GM19035 (cell line): ENCODE data around the gene ZNF615.
"Not testable (repeated sequence)": the region's sequence is repeated elsewhere in the genome, so short reads cannot be mapped to it uniquely, and the experiment has no call there.

Experiments
- ATAC-seq: cut with Tn5 transposase; IDR thresholded peaks from one replicate; pipeline ENCODE4 v1.9.1; 2021; ENCODE audit not compliant: unreplicated experiment

Gene ZNF615

DNA sequence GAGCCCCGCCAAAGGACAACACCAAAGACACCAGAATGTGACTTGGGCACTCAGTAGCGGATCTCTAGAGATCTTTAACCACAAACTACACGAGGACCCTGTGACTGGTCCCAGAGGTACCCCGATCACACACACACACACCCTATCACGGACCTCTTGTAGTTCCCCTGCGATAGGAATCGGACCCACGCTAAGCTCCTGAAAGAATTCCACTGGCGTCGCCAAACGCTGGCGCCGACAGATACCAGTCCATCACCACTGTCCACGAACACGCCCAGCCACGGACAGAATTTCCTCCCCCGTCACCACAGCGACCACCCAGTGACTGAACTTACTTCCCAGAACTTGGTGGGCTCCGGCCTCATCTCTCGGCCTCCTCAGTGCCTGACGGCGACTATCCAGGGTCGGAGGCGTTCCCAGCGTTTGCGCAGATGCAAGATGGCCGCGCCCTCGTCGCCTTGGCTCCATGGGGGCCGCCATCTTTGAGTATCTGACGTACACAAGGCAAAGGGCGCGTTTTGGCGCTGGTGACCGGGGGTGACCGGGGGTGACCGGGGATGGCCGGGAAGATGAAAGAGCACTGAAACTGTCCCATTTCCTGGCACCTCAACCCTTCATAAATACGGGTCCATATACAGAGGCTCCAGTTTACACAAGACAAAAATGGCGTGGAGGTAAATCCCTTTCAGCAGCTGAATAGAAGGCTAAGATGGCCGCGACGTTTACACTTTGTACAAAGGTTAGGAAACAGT, at the start of gene ZNF615:
ZNF615 (minus strand) TSS at position 406 of the 752 bp plus-strand sequence. CDS start 4,500 bp downstream, outside the sequence.
- peak; percentile 96 for ATAC-seq

DNA sequence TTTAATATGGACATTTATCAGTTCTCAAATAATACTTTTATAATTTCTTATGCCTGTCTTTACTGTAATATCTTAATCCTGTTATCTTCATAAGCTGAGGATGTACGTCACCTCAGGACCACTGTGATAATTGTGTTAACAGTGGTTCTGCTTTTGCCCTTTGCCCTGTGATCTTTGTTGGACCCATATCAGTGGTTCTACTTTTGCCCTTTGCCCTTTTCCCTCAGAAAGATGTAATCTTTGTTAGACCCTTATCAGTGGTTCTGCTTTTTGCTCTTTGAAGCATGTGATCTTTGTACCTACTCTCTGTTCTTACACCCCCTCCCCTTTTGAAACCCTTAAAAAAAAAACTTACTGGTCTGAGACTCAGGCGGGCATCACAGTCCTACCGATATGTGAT, 48.5 kb upstream of the ZNF615 start:
- ATAC-seq, result not testable (repeated sequence)

DNA sequence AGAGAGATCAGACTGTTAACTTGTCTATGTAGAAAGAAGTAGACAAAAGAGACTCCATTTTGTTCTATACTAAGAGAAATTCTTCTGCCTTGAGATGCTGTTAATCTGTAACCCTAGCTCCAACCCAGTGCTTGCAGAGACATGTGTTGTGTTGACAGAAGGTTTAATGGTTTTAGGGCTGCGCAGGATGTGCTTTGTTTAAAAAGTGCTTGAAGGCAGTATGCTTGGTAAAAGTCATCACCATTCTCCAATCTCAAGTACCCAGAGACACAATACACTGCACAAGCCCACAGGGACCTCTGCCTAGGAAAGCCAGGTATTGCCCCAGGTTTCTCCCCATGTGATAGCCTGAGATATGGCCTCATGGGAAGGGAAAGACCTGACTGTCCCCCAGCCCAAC, 43.7 kb upstream of the ZNF615 start:
- ATAC-seq, result not testable (repeated sequence)

DNA sequence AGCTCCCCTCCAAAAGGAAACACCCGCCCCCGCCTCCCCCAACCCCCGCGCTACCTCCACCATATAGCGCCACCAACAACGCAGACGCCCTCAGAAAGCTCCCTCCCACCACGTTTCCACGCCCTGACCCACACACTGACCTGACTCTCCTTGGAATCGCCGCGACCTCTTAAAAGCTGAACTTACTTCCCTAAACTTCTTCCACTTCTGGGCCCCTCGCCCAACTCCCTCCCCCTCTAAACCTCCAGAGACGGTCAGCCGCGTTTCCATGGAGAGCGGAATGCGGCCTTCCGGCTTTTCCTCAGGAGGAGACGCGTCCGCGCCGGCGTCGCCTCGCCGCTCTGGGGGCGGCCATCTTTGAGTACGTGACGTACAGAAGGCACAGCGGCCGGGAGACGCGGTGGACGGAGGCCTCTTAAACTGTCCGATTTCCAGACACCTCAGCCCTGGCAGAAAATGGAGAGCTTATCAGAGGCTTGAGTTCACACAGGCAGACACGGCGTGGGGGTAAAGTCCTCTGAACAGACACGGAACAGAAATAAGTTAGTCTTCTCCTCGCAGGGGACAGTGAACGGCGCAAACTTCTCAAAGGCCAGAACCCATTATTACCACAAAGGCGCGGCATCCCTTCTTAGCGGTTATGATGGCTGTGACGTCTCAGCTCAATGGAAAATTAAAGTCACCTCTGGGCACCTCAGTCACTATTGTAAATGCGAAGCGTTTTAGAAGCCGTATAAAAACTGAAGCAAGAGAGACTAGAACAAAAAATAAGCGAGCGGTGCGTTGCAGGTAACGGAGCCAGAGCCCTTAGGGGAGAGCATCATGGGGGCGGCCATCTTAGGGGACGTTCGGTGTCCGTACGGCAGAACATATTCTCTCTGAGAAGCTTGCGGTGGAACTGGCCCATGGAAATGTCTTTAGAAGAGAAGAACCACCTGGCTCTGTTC, 40.8 kb upstream of the ZNF615 start, which contains the start of gene ZNF432:
ZNF432 (minus strand) TSS at position 284 of the 947 bp plus-strand sequence. CDS start 1,970 bp downstream, outside the sequence.
- ATAC-seq, result peak; percentile 87

DNA sequence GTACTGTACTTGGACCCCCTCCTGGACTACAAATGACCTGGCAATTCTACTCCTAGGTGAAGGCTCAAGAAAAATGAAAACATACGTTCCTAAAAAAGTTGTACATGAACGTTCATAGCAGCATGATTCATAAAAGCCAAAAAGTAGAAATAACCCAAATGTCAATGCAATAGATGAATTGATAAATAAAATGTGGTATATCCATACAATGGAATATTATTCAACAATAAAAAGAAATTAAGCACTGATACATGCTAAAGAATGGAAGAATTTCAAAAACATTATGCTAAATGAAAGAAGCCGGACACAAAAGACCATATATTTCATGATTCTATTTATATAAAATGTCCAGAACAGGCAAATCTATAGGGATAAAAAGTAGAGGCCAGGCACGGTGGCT, 31.2 kb upstream of the ZNF615 start:
- ATAC-seq, result no peak

DNA sequence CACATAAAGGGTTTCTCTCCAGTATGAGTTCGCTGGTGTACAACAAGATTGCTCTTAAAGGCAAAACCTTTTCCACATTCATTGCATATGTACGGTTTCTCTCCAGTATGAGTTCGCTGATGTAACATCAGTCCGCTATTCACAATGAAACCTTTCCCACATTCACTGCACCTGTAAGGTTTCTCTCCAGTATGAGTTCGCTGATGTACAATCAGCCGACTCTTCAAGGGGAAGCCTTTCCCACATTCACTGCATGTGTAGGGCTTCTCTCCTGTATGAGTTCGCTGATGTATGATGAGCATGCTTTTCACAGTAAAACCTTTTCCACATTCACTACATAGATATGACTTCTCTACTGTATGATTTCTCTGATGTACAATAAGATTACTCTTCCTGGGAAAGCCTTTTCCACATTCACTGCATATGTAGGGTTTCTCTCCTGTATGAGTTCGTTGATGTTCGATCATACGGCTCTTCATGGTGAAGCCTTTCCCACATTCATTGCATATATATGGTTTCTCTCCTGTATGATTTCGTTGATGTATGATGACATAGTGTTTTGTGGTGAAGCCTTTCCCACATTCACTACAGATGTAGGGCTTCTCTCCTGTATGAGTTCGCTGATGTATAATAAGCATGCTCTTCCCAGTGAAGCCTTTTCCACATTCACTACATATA, 26.2 kb upstream of the ZNF615 start:
- ATAC-seq, result no peak

DNA sequence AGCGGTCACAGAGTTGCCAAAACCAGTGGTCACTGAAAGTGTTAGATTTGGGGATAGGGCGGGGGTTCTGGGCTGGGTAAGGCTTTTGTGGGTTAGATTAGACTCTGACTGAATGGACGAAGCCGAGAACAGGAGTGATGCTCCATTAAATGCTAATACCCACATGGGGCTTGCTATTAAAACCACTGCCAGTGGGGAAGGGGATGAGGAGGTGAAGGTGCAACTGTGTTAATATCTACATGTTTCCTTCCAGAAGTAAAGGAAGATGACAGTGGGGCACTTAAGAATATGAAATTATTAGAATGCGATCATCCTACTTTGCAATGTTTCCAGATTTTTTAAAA, 20.7 kb upstream of the ZNF615 start:
- ATAC-seq, result peak; percentile 10

DNA sequence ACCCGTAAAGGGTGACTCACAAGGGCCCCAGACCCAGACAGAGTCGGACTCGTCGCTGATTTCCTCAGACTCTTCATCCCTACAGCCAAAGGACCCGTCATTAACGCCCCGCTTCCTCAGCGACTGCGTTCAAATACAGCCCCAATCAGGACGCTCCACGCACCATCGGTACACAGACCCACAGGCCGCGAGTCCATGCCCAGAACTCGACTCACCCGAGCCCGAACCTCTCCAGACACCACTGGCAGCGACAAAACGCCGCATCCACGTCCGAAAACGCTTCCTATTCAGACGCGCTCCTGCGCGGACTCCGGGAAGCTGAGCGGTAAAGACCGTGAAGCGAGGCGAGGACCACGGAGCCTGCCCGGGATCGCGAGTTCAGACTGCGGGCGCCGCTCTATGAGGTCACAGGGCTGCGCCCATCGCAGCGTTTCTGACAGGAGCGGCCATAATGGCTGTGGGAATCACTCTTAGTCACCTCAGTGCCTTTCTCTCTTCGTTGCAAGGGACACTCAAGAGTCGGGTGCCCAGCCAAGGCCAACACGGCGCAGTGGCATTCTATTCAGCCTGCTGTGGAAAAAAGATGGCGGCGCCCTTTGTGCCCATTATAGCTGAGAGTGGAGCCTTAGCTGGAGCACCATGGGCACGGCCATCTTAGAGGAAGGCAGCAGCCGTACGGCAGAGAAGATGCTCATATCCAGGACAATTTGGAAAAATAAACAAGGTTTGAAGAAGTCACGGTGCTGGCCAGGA, 20.2 kb upstream of the ZNF615 start, which contains the start of gene ZNF614:
ZNF614 (minus strand) TSS at position 353 of the 753 bp plus-strand sequence. CDS start 2,634 bp downstream, outside the sequence.
- ATAC-seq, result peak; percentile 93

DNA sequence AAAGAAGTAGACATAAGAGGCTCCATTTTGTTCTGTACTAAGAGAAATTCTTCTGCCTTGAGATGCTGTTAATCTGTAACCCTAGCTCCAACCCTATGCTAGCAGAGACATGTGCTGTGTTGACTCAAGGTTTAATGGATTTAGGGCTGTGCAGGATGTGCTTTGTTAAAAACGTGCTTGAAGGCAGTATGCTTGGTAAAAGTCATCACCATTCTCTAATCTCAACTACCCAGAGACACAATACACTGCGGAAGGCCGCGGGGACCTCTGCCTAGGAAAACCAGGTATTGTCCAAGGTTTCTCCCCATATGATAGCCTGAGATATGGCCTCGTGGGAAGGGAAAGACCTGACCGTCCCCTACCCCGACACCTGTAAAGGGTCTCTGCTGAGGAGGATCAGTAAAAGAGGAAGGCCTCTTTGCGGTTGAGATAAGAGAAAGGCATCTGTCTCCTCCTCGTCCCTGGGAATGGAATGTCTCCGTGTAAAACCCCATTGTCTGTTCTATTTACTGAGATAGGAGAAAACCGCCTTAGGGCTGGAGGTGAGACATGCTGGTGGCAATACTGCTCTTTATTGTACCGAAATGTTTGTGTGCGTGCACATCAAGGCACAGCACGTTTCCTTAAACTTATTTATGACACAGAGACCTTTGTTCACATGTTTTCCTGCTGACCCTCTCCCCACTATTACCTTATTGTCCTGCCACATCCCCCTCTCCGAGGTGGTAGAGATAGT, 18.4 kb upstream of the ZNF615 start:
- not testable (repeated sequence) for ATAC-seq

DNA sequence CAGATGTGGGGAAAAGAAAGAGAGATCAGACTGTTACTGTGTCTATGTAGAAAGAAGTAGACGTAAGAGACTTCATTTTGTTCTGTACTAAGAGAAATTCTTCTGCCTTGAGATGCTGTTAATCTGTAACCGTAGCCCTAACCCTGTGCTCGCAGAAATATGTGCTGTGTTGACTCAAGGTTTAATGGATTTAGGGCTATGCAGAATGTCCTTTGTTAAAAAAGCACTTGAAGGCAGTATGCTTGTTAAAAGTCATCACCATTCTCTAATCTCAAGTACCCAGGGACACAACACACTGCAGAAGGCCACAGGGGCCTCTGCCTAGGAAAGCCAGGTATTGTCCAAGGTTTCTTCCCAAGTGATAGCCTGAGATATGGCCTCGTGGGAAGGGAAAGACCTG, 16.5 kb upstream of the ZNF615 start:
- ATAC-seq, result not testable (repeated sequence)

DNA sequence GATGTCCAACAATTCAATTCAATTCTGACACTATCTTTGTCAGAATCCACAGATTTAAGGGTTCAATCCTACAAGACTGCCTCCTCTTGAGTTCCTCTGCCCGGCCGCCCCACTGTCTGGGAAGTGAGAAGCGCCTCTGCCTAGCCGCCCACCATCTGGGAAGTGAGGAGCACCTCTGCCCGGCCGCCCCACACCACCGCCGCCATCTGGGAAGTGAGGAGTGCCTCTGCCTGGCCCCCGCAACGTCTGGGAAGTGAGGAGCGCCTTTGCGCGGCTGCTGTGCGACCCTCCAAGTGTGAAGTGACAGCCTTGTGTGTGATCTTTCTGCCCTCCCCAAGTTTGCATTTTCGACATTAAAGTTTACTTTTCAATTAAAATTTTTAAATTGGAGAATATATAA, 14.2 kb upstream of the ZNF615 start:
- no peak for ATAC-seq

DNA sequence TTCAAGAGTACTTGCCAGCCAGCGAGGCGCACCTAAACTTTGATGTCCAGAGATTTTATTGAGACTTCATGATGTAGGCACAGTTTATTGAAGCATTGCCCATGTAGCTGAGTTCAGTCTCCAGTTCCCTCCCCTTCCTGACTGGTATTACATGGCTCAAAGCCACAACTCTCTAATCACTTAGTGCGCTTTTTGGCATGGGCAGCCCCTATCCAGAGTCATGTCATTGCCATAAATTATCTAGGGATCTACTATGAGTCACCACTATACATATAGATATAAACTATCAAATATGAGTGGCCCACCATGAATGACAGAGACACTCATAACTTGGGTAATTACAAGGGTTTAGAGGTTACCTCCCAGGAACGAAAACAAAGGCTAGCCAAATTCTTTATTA, 12.5 kb upstream of the ZNF615 start:
- ATAC-seq, result no peak

DNA sequence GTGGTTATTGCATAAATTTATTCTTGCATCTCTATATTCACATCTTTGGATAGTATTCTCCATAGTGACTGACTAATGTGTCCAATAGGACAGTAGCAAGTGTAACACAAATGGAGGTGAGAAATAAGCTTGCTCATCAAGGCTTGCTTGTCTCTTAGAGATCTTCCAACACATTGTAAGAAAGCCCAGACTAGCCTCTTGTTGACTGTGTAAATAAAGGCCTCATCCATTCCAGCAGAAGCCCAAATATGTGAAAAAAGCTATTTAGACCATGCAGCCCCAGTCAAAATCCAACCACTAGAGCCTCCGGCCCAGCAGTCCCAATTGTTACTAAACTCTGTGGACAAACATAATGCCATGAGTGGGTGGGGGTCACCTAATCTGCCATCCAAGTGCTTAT, 2.7 kb upstream of the ZNF615 start:
- ATAC-seq, result no peak

DNA sequence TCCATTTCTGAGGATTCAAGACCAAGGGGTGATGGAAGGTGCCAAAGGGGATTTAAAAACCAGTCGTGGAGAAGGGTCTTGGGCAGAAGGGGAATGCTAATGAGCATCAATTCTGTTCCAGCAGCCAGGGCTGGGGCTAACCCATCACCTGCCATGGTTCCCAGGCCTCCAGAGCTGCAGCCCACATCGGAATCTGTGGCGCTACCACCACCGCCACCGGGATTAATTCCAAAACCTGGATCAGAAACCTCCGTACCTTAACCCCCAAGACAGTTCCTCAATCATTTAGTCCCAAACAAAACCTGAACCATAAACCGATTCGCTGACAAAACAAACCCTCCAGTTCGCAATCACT, 583 bp downstream of the ZNF615 start:
- no peak for ATAC-seq

DNA sequence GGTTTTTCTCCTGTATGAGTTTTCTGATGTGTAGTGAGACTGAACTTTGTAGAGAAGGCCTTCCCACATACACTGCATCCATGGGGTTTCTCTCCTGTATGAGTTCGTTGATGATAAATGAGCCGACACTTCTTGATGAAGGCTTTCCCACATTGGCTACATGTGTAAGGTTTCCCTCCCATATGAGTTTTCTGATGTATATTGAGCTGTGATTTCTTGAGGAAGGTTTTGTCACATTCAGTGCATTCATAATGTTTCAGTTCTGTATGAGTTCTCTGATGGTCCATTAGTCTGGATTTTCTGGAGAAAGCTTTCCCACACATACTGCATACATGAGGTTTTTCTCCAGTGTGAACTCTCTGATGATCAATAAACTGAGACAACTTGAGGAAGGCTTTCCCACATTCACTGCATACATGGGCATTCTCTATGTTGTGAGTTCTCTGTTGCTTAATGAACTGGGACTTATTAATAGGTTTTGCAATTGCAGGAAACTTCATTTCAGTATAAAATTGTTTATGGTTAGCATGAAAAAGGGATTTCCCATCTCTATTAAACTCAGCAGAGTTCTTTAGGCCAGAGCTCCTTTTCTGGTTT, 13.9 kb downstream of the ZNF615 start:
- no peak for ATAC-seq

DNA sequence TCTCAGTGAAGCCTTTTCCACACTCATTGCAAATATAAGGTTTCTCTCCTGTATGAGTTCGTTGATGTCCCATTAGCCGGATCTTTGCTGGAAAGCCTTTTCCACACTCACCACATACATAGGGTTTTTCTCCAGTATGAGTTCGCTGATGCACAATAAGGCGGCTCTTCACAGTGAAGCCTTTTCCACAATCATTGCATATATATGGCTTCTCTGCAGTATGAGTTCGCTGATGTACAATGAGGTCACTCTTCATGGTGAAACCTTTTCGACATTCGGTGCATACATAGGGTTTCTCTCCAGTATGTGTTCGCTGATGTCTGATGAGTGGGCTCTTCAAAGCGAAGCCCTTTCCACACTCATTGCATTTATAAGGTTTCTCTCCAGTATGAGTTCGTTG, 14.6 kb downstream of the ZNF615 start:
- ATAC-seq, result no peak

DNA sequence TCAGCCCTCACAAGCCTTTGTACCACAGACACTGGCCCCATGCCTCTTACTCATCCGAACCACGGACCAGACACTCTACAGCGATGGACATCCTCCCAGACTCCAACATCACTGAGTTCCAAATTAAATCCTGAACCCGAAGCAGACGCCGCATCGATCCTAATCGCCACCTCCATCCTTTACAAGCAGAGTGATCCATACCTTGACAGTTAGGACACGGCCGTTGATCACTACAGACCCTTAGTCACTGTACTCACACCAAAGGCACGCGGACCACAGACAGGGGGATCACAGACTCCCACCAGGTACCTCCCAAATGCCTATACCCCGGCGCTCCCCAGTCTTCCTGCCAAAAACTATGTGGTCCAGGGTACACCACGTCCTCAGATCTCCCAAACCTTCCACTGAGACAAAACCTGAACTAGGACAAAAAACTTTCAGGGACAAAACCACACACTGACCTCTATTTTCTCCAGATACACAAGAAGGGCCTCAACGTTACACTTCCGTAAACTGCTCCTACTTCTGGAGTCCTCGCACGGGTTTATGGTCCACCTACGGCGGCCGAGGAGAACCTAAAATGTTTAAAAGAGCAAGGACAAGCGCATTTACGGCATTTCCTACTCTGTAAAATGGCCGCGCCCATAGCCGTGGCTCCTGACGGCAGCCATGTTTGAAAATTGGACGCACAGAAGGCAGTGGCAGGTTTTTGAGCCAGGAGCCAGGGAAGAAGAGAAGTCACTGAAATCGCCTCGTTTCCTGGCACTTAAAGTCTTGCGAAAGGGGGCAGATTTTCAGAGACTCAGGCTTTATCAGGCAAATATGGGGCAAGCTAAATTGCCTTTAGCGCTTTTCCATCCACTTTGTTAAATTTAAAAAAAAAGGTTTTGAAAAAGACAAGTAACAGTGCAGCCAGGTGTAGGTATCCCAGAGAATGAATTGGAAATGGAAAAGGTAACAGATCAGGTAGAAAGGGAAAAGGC, 21.4 kb downstream of the ZNF615 start, which contains the start of gene ZNF350:
ZNF350 (minus strand) TSS at position 532 of the 983 bp plus-strand sequence. CDS start 12,480 bp downstream, outside the sequence.
- peak; percentile 85 for ATAC-seq

DNA sequence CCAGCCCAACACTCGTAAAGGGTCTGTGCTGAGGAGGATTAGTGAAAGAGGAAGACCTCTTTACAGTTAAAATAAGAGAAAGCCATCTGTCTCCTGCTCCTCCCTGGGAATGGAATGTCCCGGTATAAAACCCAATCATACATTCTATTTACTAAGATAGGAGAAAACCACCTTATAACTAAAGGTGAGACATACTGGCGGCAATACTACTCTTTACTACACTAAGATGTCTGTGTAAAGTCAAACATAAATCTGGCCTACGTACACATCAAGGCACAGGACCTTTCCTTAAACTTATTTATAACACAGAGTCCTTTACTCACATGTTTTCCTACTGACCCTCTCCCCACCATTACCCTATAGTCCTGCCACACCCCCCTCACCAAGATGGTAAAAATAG, 24.6 kb downstream of the ZNF615 start:
- no peak for ATAC-seq
